Measurements from ENCODE around the gene SCP2. TPM values are rescaled to one million over a fixed set of nuclear protein-coding genes. Genes with fewer than 3 reads are reported as not detected.

SCP2 gene
- total and polyA plus RNA-seq, 2 of the 4 experiments (the other 2 are of a cell fraction) = 70.4 to 83.1 TPM

- H2AFZ ChIP-seq (replicated peaks; ENCODE audit: low read length, poor library complexity) = no peak overlapping the region
- no peak for ATAC-seq (ENCODE audit: low read depth)
- POLR2A ChIA-PET (ENCODE audit: unreplicated experiment) = interaction anchor here (0.6 kb wide), 1 partner anchor 21 kb away, joined by 3 read pairs; no protein-coding TSS in a partner anchor
These were observed 28.3 kb downstream of the SCP2 start for GRCh38 chr1:52955129-52955970.

More at GRCh38 chr1:52955129-52955970, 28.3 kb downstream of the SCP2 start:
- CTCF ChIA-PET = no interaction called here
- Histone ChIP-seq H3K56ac (ENCODE audit: extremely low read depth, insufficient read depth, low read length) (no peak overlapping the region), H2BK15ac (ENCODE audit: low read depth, low read length) (no peak overlapping the region), H3K18ac (ENCODE audit: low read depth, low read length) (no peak overlapping the region), H2BK5ac (ENCODE audit: low read depth, low read length, poor library complexity, severe bottlenecking) (no peak overlapping the region), H3K4me1 (ENCODE audit: control insufficient read depth, insufficient read depth, low read length) (peaks cover 2% of the 10 kb centered on the region), H3K9me3 (ENCODE audit: control insufficient read depth, insufficient read depth, low read length) (no peaks in the 10 kb centered on the region), H2BK120ac (ENCODE audit: low read depth, low read length) (no peak overlapping the region), H2AK9ac (replicated peaks; ENCODE audit: low read depth, low read length, poor library complexity) (no peak overlapping the region), H4K20me1 (ENCODE audit: insufficient read depth, low read length) (no peaks in the 10 kb centered on the region), H4K91ac (ENCODE audit: insufficient read depth, low read depth, low read length) (no peak overlapping the region), H3K4ac (ENCODE audit: low read depth, low read length) (no peak overlapping the region), H3K4me3 (ENCODE audit: insufficient read depth, low read depth, low read length) (no peak overlapping the region), H3K4me2 (ENCODE audit: low read depth, low read length) (no peak overlapping the region; the same call in 1 of the 2 replicates), H3K14ac (replicated peaks; ENCODE audit: low read depth, low read length) (no peak overlapping the region), H3K27me3 (ENCODE audit: control insufficient read depth, insufficient read depth, low read length) (no peaks in the 10 kb centered on the region), H2AK5ac (ENCODE audit: low read depth, low read length) (no peak overlapping the region), H2BK20ac (ENCODE audit: low read depth, low read length) (no peak overlapping the region), H3K27ac (ENCODE audit: insufficient read depth, low read length) (no peak overlapping the region), H4K8ac (ENCODE audit: low read depth in 2 of 2, low read length in 2 of 2) (no peak overlapping the region), H3K79me1 (ENCODE audit: low read depth in 1 of 2, low read length in 2 of 2) (no peaks in the 10 kb centered on the region), H4K5ac (ENCODE audit: low read depth, low read length) (no peak overlapping the region), H3K9ac (ENCODE audit: low read depth, low read length) (no peak overlapping the region), H3K9me1 (ENCODE audit: insufficient read depth, low read length) (peaks cover 3% of the 10 kb centered on the region), H3K23ac (ENCODE audit: low read depth, low read length) (no peak overlapping the region), H3K36me3 (ENCODE audit: control insufficient read depth, insufficient read depth, low read length) (peaks cover 11% of the 10 kb centered on the region)
- dilution Hi-C loops (cut with HindIII; ENCODE audit: low sequenced_read_pairs, unreplicated experiment) = no loop called here
- BruUV-seq (replicated peaks) = no TSS peak
- intact Hi-C loops (cut with micrococcal nuclease) = no loop called here
- no peak for TF ChIP-seq RFX5 (IDR thresholded peaks at IDR 0.05; ENCODE audit: low read depth, low read length)
- no peak for TF ChIP-seq CHD1 (IDR thresholded peaks at IDR 0.05; ENCODE audit: low read depth, low read length)
- TF ChIP-seq POLR2A (IDR thresholded peaks at IDR 0.05; ENCODE audit: low read depth, low read length) = no peak
- no peak for TF ChIP-seq RCOR1 (IDR thresholded peaks at IDR 0.05; ENCODE audit: insufficient replicate concordance, low read length)
- TF ChIP-seq ELK1 (IDR thresholded peaks at IDR 0.05; ENCODE audit: borderline replicate concordance, low read depth, low read length) = no peak
- no peak for TF ChIP-seq CTCF (conservative IDR thresholded peaks at IDR 0.05; ENCODE audit: low read depth, low read length)
- no peak for TF ChIP-seq RAD21 (IDR thresholded peaks at IDR 0.05; ENCODE audit: low read length)
- no peak for TF ChIP-seq SMC3 (IDR thresholded peaks at IDR 0.05; ENCODE audit: low read depth, low read length)
- no peak for TF ChIP-seq FOS (IDR thresholded peaks at IDR 0.05; ENCODE audit: low read depth, low read length)
- no peak for TF ChIP-seq BHLHE40 (IDR thresholded peaks at IDR 0.05; ENCODE audit: low read depth, low read length)
- DNase-seq = peak; percentile 85
- WGBS, 2 experiments (ENCODE audit: extremely low coverage in 2 of 2, insufficient read length in 1 of 2) = no CpG with 5 or more reads among the region's 6 CpGs
- in situ Hi-C loops (cut with MboI; ENCODE audit: low sequenced_read_pairs) = no loop called here
